Caco-2 (cell line): ENCODE measurements around the gene PGR. TPM values are rescaled to one million over a fixed set of nuclear protein-coding genes. Genes with fewer than 3 reads are reported as not detected.
"Not testable (repeated sequence)": the region's sequence is repeated elsewhere in the genome, so short reads cannot be mapped to it uniquely, and the experiment has no call there.

Experiments
- BruUV-seq: library from RNA; stranded (reverse); fragments of 400-500 nt; replicated peaks from 2 replicates; lab custom pipeline; 2021; lab: Mats Ljungman, UMichigan
- CTCF ChIA-PET: fragments of 300-600 bp; sonication (Branson Sonifier 250); formaldehyde crosslinking; loops from one replicate; lab custom pipeline; 2022; ENCODE audit warnings: antibody characterized with exemption; lab: Charles Lee
- POLR2A ChIA-PET: fragments of 300-600 bp; sonication (Branson Sonifier 250); formaldehyde crosslinking; loops from one replicate; lab custom pipeline; 2022; ENCODE audit warnings: antibody characterized with exemption; lab: Charles Lee
- DNase-seq, 2 experiments: peaks; one replicate each; pipeline versions ENCODE4 v3.0.0 to v3.0.0-alpha.2; 2020 to 2022
- H3K27me3 ChIP-seq: replicated peaks from 2 replicates; pipeline ENCODE4 v1.6.0; 2011; ENCODE audit warnings: low read length; ENCODE audit not compliant: control insufficient read depth, insufficient read depth
- H3K36me3 ChIP-seq: 2 replicates; pipeline ENCODE4 v1.5.1; 2011; ENCODE audit warnings: low read length; ENCODE audit not compliant: control insufficient read depth, insufficient read depth
- H3K4me1 ChIP-seq: fragments of 250-450 bp; sonication (Bioruptor Pico); 2 replicates; pipeline ENCODE4 v1.5.1; 2020; ENCODE audit warnings: mild to moderate bottlenecking
- H3K4me3 ChIP-seq: 2 replicates; pipeline ENCODE4 v1.5.1; 2011; ENCODE audit warnings: low read depth, mild to moderate bottlenecking, control low read depth, low read length
- H3K9me3 ChIP-seq: fragments of 250-450 bp; sonication (Bioruptor Pico); 2 replicates; pipeline ENCODE4 v1.5.1; 2020; ENCODE audit warnings: mild to moderate bottlenecking, moderate library complexity
- H3K27ac Mint-ChIP-seq: one replicate; pipeline ENCODE4 v1.8.0; 2022; ENCODE audit warnings: mixed read lengths; ENCODE audit not compliant: unreplicated experiment
- H3K27me3 Mint-ChIP-seq: one replicate; pipeline ENCODE4 v1.8.0; 2022; ENCODE audit warnings: mixed read lengths; ENCODE audit not compliant: insufficient read depth, unreplicated experiment
- H3K36me3 Mint-ChIP-seq: one replicate; pipeline ENCODE4 v1.8.0; 2022; ENCODE audit warnings: mild to moderate bottlenecking, mixed read lengths; ENCODE audit not compliant: insufficient read depth, unreplicated experiment
- H3K4me1 Mint-ChIP-seq: one replicate; pipeline ENCODE4 v1.8.0; 2022; ENCODE audit warnings: low read depth, mixed read lengths; ENCODE audit not compliant: unreplicated experiment
- H3K4me3 Mint-ChIP-seq: one replicate; pipeline ENCODE4 v1.8.0; 2022; ENCODE audit warnings: mild to moderate bottlenecking, moderate library complexity, mixed read lengths; ENCODE audit not compliant: unreplicated experiment
- H3K9me3 Mint-ChIP-seq: one replicate; pipeline ENCODE4 v1.8.0; 2022; ENCODE audit warnings: mixed read lengths; ENCODE audit not compliant: unreplicated experiment
- CTCF ChIP-seq, 2 experiments: fragments of 200-600 bp in 1 of 2; IDR thresholded peaks; 1 replicate in 1 of 2; 2 replicates in 1 of 2; pipeline versions ENCODE4 v1.5.1 to v1.8.0; 2011 to 2022; ENCODE audit warnings: antibody characterized with exemption in 1 of 2, control low read depth in 1 of 2, inconsistent platforms in 1 of 2, low read depth in 1 of 2, low read length in 1 of 2, mild to moderate bottlenecking in 1 of 2, moderate library complexity in 1 of 2; ENCODE audit not compliant: insufficient read depth in 1 of 2, severe bottlenecking in 1 of 2, unreplicated experiment in 1 of 2
- intact Hi-C: fragments of 100-400 bp; cut with micrococcal nuclease; formaldehyde crosslinking; loops from one replicate; pipeline ENCODE4 v1.10.0; 2022; ENCODE audit not compliant: unreplicated experiment
- total RNA-seq: library from RNA; stranded (reverse); gene quantifications from 2 replicates; pipeline ENCODE4 v1.2.3, GENCODE V29; 2022

The PGR gene
- total RNA-seq, 1 experiment from 2014 or later = not detected

- Histone ChIP-seq H3K36me3 (no peaks in the 10 kb centered on the region), H3K4me3 (no peak overlapping the region), H3K9me3 (no peaks in the 10 kb centered on the region), H3K27me3 (no peaks in the 10 kb centered on the region), H3K4me1 (no peaks in the 10 kb centered on the region)
- ChIA-PET POLR2A (no interaction called here), CTCF (no interaction called here)
- no peak for TF ChIP-seq CTCF (IDR thresholded peaks at IDR 0.05; ENCODE audit: insufficient read depth in 1 of 2, low read depth in 1 of 2, low read length in 1 of 2, severe bottlenecking in 1 of 2, unreplicated experiment in 1 of 2)
- Mint-ChIP-seq H3K4me1 (no peaks in the 10 kb centered on the region), H3K27me3 (peaks cover 4% of the 10 kb centered on the region), H3K4me3 (no peak overlapping the region), H3K9me3 (no peaks in the 10 kb centered on the region), H3K36me3 (no peaks in the 10 kb centered on the region), H3K27ac (no peak overlapping the region)
- no peak for DNase-seq
- BruUV-seq = no TSS peak
- intact Hi-C loops = no loop called here
These were observed 107.4 kb downstream of the PGR start for GRCh38 chr11:101022256-101022655.

- H3K36me3 Mint-ChIP-seq = no peaks in the 10 kb centered on the region
- peaks cover 7% of the 10 kb centered on the region for H3K27me3 Mint-ChIP-seq
- no peaks in the 10 kb centered on the region for H3K36me3 ChIP-seq
- H3K9me3 ChIP-seq = no peaks in the 10 kb centered on the region
- H3K4me1 ChIP-seq = no peaks in the 10 kb centered on the region
- no peak overlapping the region for H3K27ac Mint-ChIP-seq
- H3K9me3 Mint-ChIP-seq = no peaks in the 10 kb centered on the region
- BruUV-seq = no TSS peak
- no peak overlapping the region for H3K4me3 Mint-ChIP-seq
- CTCF ChIA-PET = no interaction called here
- TF ChIP-seq CTCF (IDR thresholded peaks at IDR 0.05; ENCODE audit: insufficient read depth in 1 of 2, low read depth in 1 of 2, low read length in 1 of 2, severe bottlenecking in 1 of 2, unreplicated experiment in 1 of 2) = no peak
- no peak overlapping the region for H3K4me3 ChIP-seq
- DNase-seq = no peak
- POLR2A ChIA-PET = no interaction called here
- no peaks in the 10 kb centered on the region for H3K4me1 Mint-ChIP-seq
- no peaks in the 10 kb centered on the region for H3K27me3 ChIP-seq
- intact Hi-C loops = no loop called here
These were observed 109.7 kb downstream of the PGR start for GRCh38 chr11:101019870-101020269.

- Histone ChIP-seq H3K4me1 (no peaks in the 10 kb centered on the region), H3K27me3 (no peaks in the 10 kb centered on the region), H3K36me3 (no peaks in the 10 kb centered on the region), H3K9me3 (no peaks in the 10 kb centered on the region), H3K4me3 (no peak overlapping the region)
- BruUV-seq = no TSS peak
- intact Hi-C loops = no loop called here
- Mint-ChIP-seq H3K36me3 (no peaks in the 10 kb centered on the region), H3K27me3 (peaks cover 14% of the 10 kb centered on the region), H3K4me3 (no peak overlapping the region), H3K27ac (no peak overlapping the region), H3K9me3 (no peaks in the 10 kb centered on the region), H3K4me1 (no peaks in the 10 kb centered on the region)
- ChIA-PET POLR2A (no interaction called here), CTCF (no interaction called here)
- TF ChIP-seq CTCF (IDR thresholded peaks at IDR 0.05; ENCODE audit: insufficient read depth in 1 of 2, low read depth in 1 of 2, low read length in 1 of 2, severe bottlenecking in 1 of 2, unreplicated experiment in 1 of 2) = no peak
- DNase-seq = no peak
These were observed 114.9 kb downstream of the PGR start for GRCh38 chr11:101014600-101015285.

GRCh38 chr11:101013702-101014101 lies 115.9 kb downstream of the PGR start:
- DNase-seq, CTCF ChIA-PET, H3K36me3 ChIP-seq, H3K9me3 ChIP-seq, POLR2A ChIA-PET, H3K4me3 ChIP-seq, H3K27ac Mint-ChIP-seq, H3K27me3 ChIP-seq, intact Hi-C loops, H3K36me3 Mint-ChIP-seq, H3K9me3 Mint-ChIP-seq, H3K4me3 Mint-ChIP-seq, BruUV-seq, H3K4me1 ChIP-seq, H3K4me1 Mint-ChIP-seq: not testable (repeated sequence)
- H3K27me3 Mint-ChIP-seq = peaks cover 18% of the 10 kb centered on the region
